ENCODE results near the gene PERM1. TPM values are rescaled to one million over a fixed set of nuclear protein-coding genes. Genes with fewer than 3 reads are reported as not detected.

PERM1 gene
- total and polyA plus RNA-seq, 9 of the 15 experiments (the other 6 are each of a cell fraction or from before 2014, with no cell fraction given), result not detected

- TF ChIP-seq CTBP1 (IDR thresholded peaks at IDR 0.05; ENCODE audit: borderline replicate concordance) (0 out of 2 replicates have a peak, but pooled peaks have one; percentile 13), KDM1A (IDR thresholded peaks at IDR 0.05) (no peak), LCOR (CRISPR knock-in tag; IDR thresholded peaks at IDR 0.05) (no peak), RREB1 (CRISPR knock-in tag; IDR thresholded peaks at IDR 0.05) (no peak), CEBPB (tag; IDR thresholded peaks at IDR 0.05) (0 out of 2 replicates have a peak, but pooled peaks have one; percentile 26), TAL1 (IDR thresholded peaks at IDR 0.05) (no peak), HDGF (IDR thresholded peaks at IDR 0.05) (no peak), KAT8 (IDR thresholded peaks at IDR 0.05; ENCODE audit: low read depth) (no peak), THAP12 (CRISPR knock-in tag; IDR thresholded peaks at IDR 0.05) (no peak), E2F4 (CRISPR knock-in tag; IDR thresholded peaks at IDR 0.05; ENCODE audit: low read depth) (no peak), NR2C2 (CRISPR knock-in tag; IDR thresholded peaks at IDR 0.05) (no peak), NR2C2 (tag; IDR thresholded peaks at IDR 0.05) (no peak), THRAP3 (IDR thresholded peaks at IDR 0.05; ENCODE audit: borderline replicate concordance) (no peak), ZNF444 (CRISPR knock-in tag; IDR thresholded peaks at IDR 0.05) (no peak), ZNF644 (tag; IDR thresholded peaks at IDR 0.05; ENCODE audit: low read depth) (no peak), ZNF766 (CRISPR knock-in tag; conservative IDR thresholded peaks at IDR 0.05) (peak; percentile 89), PPARD (CRISPR knock-in tag; IDR thresholded peaks at IDR 0.05) (no peak), MAX (CRISPR knock-in tag; IDR thresholded peaks at IDR 0.05) (no peak), SMAD4 (CRISPR knock-in tag; conservative IDR thresholded peaks at IDR 0.05) (no peak), ZNF347 (CRISPR knock-in tag; IDR thresholded peaks at IDR 0.05; ENCODE audit: low read depth) (no peak)
Observed at GRCh38 chr1:938711-939489, 43.0 kb downstream of the PERM1 start (continued).

Measured in K562 (cell line).